Tibial artery (tissue), 4 donors: ENCODE results near the gene TNS1.
A peak's percentile ranks its signal among the peaks of the same experiment; 100 is the strongest.

ENCODE experiments used
- DNase-seq, 2 donors: peaks; one replicate each; pipeline ENCODE4 v3.0.0-alpha.2; 2019
- H3K27ac ChIP-seq, 2 donors: fragments of 200-600 bp; sonication (generic) in 1 of 2; 1 replicate in 1 of 2; 2 replicates in 1 of 2; pipeline ENCODE4 v1.5.1; 2018 to 2019; ENCODE audit warnings: mild to moderate bottlenecking in 1 of 2
- H3K27me3 ChIP-seq, 2 donors: fragments of 200-600 bp; sonication (generic) in 1 of 2; one replicate each; pipeline versions ENCODE4 v1.5.1 to v1.6.0; 2016 to 2019
- H3K36me3 ChIP-seq, 3 donors: fragments of 200-600 bp; sonication (generic) in 2 of 3; one replicate each; pipeline ENCODE4 v1.5.1; 2016 to 2019; ENCODE audit warnings: mild to moderate bottlenecking in 2 of 3
- H3K4me1 ChIP-seq, 4 donors: fragments of 200-600 bp; sonication (generic) in 2 of 4; 1 replicate in 3 of 4; 2 replicates in 1 of 4; pipeline ENCODE4 v1.5.1; 2016 to 2019
- H3K4me3 ChIP-seq, 2 donors: fragments of 200-600 bp; sonication (generic) in 1 of 2; 1 replicate in 1 of 2; 2 replicates in 1 of 2; pipeline ENCODE4 v1.5.1; 2018 to 2019; ENCODE audit warnings: mild to moderate bottlenecking in 2 of 2
- H3K9me3 ChIP-seq, 3 donors: fragments of 200-600 bp; sonication (generic) in 1 of 3; one replicate each; pipeline ENCODE4 v1.5.1; 2016 to 2019
- intact Hi-C: fragments of 100-400 bp; cut with DNase I; formaldehyde crosslinking; loops from one replicate; pipeline ENCODE4 v1.15.0; 2023; ENCODE audit warnings: low total_unique reads
- TF ChIP-seq, protein P1 (sequence below), 2 experiments: fragments of 200-600 bp in 1 of 2; fragments of 450-650 bp in 1 of 2; IDR thresholded peaks; one replicate each; pipeline ENCODE4 v1.5.1; 2017 to 2019; ENCODE audit warnings: antibody characterized with exemption in 2 of 2, mild to moderate bottlenecking in 1 of 2, moderate library complexity in 1 of 2

The TNS1 gene

DNA sequence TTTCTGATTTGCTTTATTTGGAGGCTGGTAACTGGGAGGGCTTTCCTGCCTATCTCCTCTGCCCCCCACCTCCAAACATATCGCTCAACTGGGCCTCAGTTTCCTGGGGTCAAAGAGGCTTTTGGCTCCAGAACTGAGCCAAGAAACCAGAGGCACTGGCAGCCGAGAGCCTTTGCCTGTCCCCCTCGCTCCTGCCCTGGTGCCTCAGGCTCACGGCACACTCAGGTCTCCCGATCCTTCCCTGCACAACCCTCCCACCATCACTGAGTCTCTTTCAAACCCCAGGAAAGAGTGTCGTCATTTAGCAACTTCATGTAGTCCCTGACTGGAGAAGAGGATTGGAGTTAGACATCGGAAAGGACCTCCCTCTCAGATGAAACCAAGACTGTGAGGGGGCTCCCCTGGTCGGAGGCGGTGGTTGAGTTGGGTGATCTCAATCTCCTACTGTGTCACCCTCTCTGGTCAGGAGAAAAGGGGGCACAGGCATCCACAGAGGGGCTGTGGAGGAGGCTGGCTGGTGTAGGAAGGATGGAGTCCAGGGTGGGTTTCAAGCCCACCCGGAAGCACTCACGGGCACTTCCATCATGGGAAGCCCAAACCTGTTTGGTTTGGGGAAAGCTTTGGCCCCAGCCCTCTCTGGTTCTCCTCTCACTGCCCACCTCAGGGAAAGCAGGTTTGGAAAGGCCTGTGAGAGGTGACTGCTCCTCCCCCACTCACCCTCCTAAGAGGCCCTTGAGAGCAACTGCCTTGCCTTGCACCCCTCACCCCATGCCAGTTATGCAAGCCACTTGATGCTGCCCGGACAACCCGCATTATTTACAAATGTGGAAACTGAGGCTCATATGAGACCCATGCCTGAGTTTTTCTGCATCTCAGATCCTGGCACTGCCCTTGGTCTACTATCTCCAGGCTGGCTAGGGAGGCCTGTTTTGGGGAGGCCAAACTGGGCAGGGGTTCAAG, 62.3 kb downstream of the TNS1 start:
- Histone ChIP-seq H3K27ac (peak overlapping the region; percentile 95 to 98), H3K27me3 (no peaks in the 10 kb centered on the region), H3K4me3 (peak overlapping the region; percentile 83 to 89), H3K4me1 (peaks cover 0 to 57% (median 48%) of the 10 kb centered on the region in 4 donors), H3K36me3 (peaks cover 26 to 54% (median 31%) of the 10 kb centered on the region in 3 donors), H3K9me3 (no peaks in the 10 kb centered on the region)
- DNase-seq, result no peak
- intact Hi-C loops, result no loop called here
- TF ChIP-seq, protein P1, sequence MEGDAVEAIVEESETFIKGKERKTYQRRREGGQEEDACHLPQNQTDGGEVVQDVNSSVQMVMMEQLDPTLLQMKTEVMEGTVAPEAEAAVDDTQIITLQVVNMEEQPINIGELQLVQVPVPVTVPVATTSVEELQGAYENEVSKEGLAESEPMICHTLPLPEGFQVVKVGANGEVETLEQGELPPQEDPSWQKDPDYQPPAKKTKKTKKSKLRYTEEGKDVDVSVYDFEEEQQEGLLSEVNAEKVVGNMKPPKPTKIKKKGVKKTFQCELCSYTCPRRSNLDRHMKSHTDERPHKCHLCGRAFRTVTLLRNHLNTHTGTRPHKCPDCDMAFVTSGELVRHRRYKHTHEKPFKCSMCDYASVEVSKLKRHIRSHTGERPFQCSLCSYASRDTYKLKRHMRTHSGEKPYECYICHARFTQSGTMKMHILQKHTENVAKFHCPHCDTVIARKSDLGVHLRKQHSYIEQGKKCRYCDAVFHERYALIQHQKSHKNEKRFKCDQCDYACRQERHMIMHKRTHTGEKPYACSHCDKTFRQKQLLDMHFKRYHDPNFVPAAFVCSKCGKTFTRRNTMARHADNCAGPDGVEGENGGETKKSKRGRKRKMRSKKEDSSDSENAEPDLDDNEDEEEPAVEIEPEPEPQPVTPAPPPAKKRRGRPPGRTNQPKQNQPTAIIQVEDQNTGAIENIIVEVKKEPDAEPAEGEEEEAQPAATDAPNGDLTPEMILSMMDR (IDR thresholded peaks at IDR 0.05), result no peak

DNA sequence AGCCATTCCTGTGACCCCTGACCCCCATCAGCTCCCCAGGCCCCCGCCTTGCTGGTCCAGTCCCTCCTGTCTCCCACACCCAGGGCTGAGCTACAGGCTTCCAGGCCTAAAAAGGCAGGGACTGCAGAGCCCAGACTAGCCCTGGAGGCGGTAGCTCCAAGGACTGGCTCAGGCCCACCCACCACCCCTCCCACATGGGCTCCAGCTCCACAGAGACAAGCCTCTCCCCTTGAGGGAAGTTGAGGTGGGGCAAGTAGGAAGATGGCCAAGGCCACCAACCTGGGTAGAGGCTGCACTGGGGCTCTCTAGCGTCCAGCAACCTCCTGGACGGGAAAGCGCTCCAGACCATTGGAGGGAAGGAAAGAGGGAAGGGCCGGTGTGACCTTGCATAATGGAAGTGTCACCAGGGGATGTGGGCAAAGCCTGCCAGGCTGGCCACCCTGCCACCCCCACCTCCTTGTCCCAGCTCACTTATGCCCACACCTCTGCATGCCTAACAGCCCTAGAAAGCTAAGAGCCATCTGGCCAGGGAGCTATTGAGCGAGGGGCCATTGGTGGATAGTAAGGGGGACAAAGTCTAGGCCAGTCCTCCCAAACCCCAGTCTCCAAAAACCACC, 63.1 kb downstream of the TNS1 start:
- Histone ChIP-seq H3K36me3 (peaks cover 26 to 58% (median 31%) of the 10 kb centered on the region in 3 donors), H3K9me3 (no peaks in the 10 kb centered on the region), H3K27me3 (no peaks in the 10 kb centered on the region), H3K4me3 (peak overlapping the region; percentile 83 to 89), H3K4me1 (peaks cover 0 to 57% (median 48%) of the 10 kb centered on the region in 4 donors), H3K27ac (peak overlapping the region; percentile 95 to 98)
- intact Hi-C loops, result no loop called here
- DNase-seq, result peak in 1 of 2 donors; percentile 91
- TF ChIP-seq, protein P1 (IDR thresholded peaks at IDR 0.05), result no peak

DNA sequence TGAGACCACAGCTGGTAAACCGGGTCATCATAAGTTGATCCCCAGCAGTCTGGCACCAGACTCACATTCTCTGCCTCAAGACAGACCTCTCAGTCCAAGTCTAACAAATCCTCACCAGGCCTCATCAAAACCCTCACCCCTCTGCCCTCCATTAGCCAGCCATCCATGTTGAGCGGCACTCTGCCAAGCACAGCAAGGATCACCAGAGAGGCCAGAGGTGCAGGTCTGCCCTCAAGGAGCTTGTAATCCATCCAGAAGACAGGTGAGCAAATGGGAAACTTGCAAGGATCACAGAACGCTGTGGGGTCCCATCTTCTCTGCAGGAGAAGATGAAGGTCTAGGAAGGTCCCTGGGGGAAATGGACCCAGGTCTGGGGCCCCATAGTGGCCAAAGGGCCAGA, 63.6 kb downstream of the TNS1 start:
- H3K36me3 ChIP-seq, result peaks cover 26 to 58% (median 35%) of the 10 kb centered on the region in 3 donors
- H3K4me3 ChIP-seq, result peak overlapping the region; percentile 83 to 89
- TF ChIP-seq, protein P1 (IDR thresholded peaks at IDR 0.05), result no peak
- no peaks in the 10 kb centered on the region for H3K27me3 ChIP-seq
- intact Hi-C loops, result no loop called here
- H3K27ac ChIP-seq, result peak overlapping the region; percentile 95 to 98
- DNase-seq, result no peak
- H3K9me3 ChIP-seq, result no peaks in the 10 kb centered on the region
- H3K4me1 ChIP-seq, result peaks cover 0 to 60% (median 50%) of the 10 kb centered on the region in 4 donors

DNA sequence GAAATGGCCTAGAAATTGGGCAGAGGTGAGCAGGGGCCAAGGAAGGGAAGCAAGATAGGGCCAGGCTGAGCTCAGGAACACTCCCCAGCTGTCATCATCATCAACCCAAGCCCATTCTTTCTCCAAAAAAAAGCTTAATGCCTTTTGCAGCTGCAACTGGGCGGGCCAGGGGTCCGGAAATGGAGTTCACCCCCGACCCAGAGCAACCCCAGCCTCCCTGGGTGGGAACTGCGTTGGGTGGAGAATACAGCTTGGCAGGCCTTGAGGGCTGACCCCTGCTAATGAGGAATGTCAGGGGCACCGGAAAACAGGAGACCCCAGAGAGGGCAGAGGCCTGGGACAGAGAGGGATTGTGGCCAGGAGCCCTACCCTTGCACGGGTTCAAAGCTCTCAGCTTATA, 64.8 kb downstream of the TNS1 start:
- TF ChIP-seq, protein P1 (IDR thresholded peaks at IDR 0.05), result no peak

GRCh38 chr2:217937446-217937845, 65.3 kb downstream of the TNS1 start:
- peak overlapping the region; percentile 83 to 89 for H3K4me3 ChIP-seq

More for the DNA sequence above, 64.8 kb downstream of the TNS1 start:
- Histone ChIP-seq H3K4me1 (peaks cover 0 to 66% (median 58%) of the 10 kb centered on the region in 4 donors), H3K27ac (peak overlapping the region; percentile 95 to 98), H3K4me3 (peak overlapping the region; percentile 83 to 89), H3K9me3 (no peaks in the 10 kb centered on the region), H3K36me3 (peaks cover 26 to 50% (median 39%) of the 10 kb centered on the region in 3 donors), H3K27me3 (no peaks in the 10 kb centered on the region)
- no peak for DNase-seq
- intact Hi-C loops, result no loop called here

More at GRCh38 chr2:217937446-217937845, 65.3 kb downstream of the TNS1 start:
- Histone ChIP-seq H3K4me1 (peaks cover 0 to 72% (median 63%) of the 10 kb centered on the region in 4 donors), H3K9me3 (no peaks in the 10 kb centered on the region), H3K27me3 (no peaks in the 10 kb centered on the region), H3K36me3 (peaks cover 31 to 49% (median 44%) of the 10 kb centered on the region in 3 donors), H3K27ac (peak overlapping the region; percentile 95 to 98)
- TF ChIP-seq, protein P1 (IDR thresholded peaks at IDR 0.05), result no peak
- DNase-seq, result no peak
- intact Hi-C loops, result no loop called here
